Adrenal gland (tissue), 12 donors: ENCODE data around the gene SHC1. TPM values are rescaled to one million over a fixed set of nuclear protein-coding genes. Genes with fewer than 3 reads are reported as not detected.

Experiments used
- DNase-seq, 7 donors: peaks; one replicate each; pipeline ENCODE4 v3.0.0-alpha.2; 2019 to 2020
- H3K27ac ChIP-seq, 5 donors: fragments of 200-600 bp; sonication (generic) in 4 of 5; 1 replicate in 3 of 5; 2 replicates in 2 of 5; pipeline versions ENCODE4 v1.5.1 to v1.8.0; 2016 to 2020; ENCODE audit warnings: mild to moderate bottlenecking in 1 of 5
- H3K27me3 ChIP-seq: fragments of 200-600 bp; 2 replicates; pipeline ENCODE4 v1.8.0; 2021
- H3K36me3 ChIP-seq, 2 donors: fragments of 200-600 bp; replicated peaks in 1 of 2; 1 replicate in 1 of 2; 2 replicates in 1 of 2; pipeline versions ENCODE4 v1.5.1 to v1.8.0; 2018 to 2022
- H3K4me1 ChIP-seq, 2 donors: fragments of 200-600 bp; replicated peaks in 1 of 2; 1 replicate in 1 of 2; 2 replicates in 1 of 2; pipeline versions ENCODE4 v1.5.1 to v1.8.0; 2018 to 2021
- H3K4me3 ChIP-seq, 4 donors: fragments of 200-600 bp; sonication (generic) in 3 of 4; one replicate each; pipeline ENCODE4 v1.5.1; 2016 to 2018
- H3K9me3 ChIP-seq, 3 donors: fragments of 200-600 bp; sonication (generic) in 1 of 3; replicated peaks in 1 of 3; 1 replicate in 2 of 3; 2 replicates in 1 of 3; pipeline versions ENCODE4 v1.5.1 to v1.8.0; 2016 to 2021
- CTCF ChIP-seq, 6 experiments: fragments of 450-650 bp in 4 of 6; fragments of 200-600 bp in 2 of 6; sonication (generic) in 1 of 6; IDR thresholded peaks; 1 replicate in 5 of 6; 2 replicates in 1 of 6; pipeline versions ENCODE4 v1.5.1 to v1.8.0; 2016 to 2021; ENCODE audit warnings: antibody characterized with exemption in 6 of 6, mild to moderate bottlenecking in 2 of 6, moderate library complexity in 1 of 6
- POLR2A ChIP-seq, 2 donors: fragments of 450-650 bp; IDR thresholded peaks; one replicate each; pipeline ENCODE4 v1.6.1; 2017; ENCODE audit warnings: antibody characterized with exemption in 2 of 2, mild to moderate bottlenecking in 2 of 2, moderate library complexity in 1 of 2
- WGBS, 4 donors: extraction: QIAGEN DNeasy Blood & Tissue Kit in 2 of 4; methylation state at CpG; one replicate each; pipeline versions ENCODE4 v1.1.5 to v1.1.7; 2013 to 2017; 5-methylcytosine and 5-hydroxymethylcytosine counted together
- intact Hi-C, 2 donors: fragments of 100-400 bp; cut with DNase I; formaldehyde crosslinking; loops; one replicate each; pipeline versions ENCODE4 v1.14.1 to v1.15.0; 2022 to 2023
- polyA plus RNA-seq, 3 donors: library from polyadenylated mRNA; stranded (reverse); fragments of 200-250 nt in 2 of 3; fragments of 350-450 nt in 1 of 3; fragmentation: Illumina TruSeq in 1 of 3; extraction: RNeasy Lipid Tissue Mini Kit (QIAGEN cat#74804) in 1 of 3; gene quantifications; one replicate each; pipeline ENCODE4 v1.2.3, GENCODE V29; 2013 to 2014
- total RNA-seq, 9 donors: library from RNA; depleted of rRNA in 4 of 9; stranded (reverse); fragments of >200 nt in 4 of 9; fragments of 120-200 nt in 1 of 9; fragmentation: NEBNext Ultra II Directional in 1 of 9; extraction: Animal tissue kit (Norgen Biotek cat#: 25700) in 1 of 9; gene quantifications; one replicate each; pipeline versions ENCODE4 v1.1.0 to v1.2.4, GENCODE V29; 2013 to 2023
- donor health status: healthy with polysubstance abuse.
- donor health status: Bipolar disorder and iron deficiency.
- donor health status: DM: yes; HTN: yes; CAD: no.
- donor health status: DM: no; HTN: no; CAD: no.
- donor health status: DM: no; HTN: no; CAD: no.
- donor health status: DM: yes; HTN: yes; CAD: no.

Gene SHC1
- total and polyA plus RNA-seq, 12 donors: 80.3 to 260 (median 146) TPM

- H3K4me3 ChIP-seq: peak overlapping the region in 1 of 4 donors; percentile 41
- no peaks in the 10 kb centered on the region for H3K27me3 ChIP-seq
- WGBS, 4 donors: 31 to 37% (median 36%) methylated on average over 6 of the region's 6 CpGs; no CpG with 5 or more reads in 1 of the 4 donors
- H3K4me1 ChIP-seq: peaks cover 66 to 72% of the 10 kb centered on the region in 2 donors
- peak; percentile 53 to 77 (median 66) for DNase-seq
- no peak for TF ChIP-seq POLR2A (IDR thresholded peaks at IDR 0.05)
- TF ChIP-seq CTCF (IDR thresholded peaks at IDR 0.05): no peak
- no peaks in the 10 kb centered on the region for H3K36me3 ChIP-seq
- peak overlapping the region in 4 of 5 donors; percentile 15 to 99 (median 84) for H3K27ac ChIP-seq
- H3K9me3 ChIP-seq: no peaks in the 10 kb centered on the region
- intact Hi-C loops: no loop called here
Observed at GRCh38 chr1:155007251-155007828, 36.8 kb upstream of the SHC1 start.

GRCh38 chr1:155006601-155007101 is 36.1 kb upstream of the SHC1 start:
- Histone ChIP-seq H3K4me3 (peak overlapping the region in 1 of 4 donors; percentile 41), H3K4me1 (peaks cover 59 to 65% of the 10 kb centered on the region in 2 donors), H3K27me3 (no peaks in the 10 kb centered on the region), H3K9me3 (no peaks in the 10 kb centered on the region), H3K36me3 (no peaks in the 10 kb centered on the region), H3K27ac (peak overlapping the region in 4 of 5 donors; percentile 87 to 99 (median 96))
- DNase-seq: peak in 3 of 7 donors; percentile 15 to 61 (median 34)
- TF ChIP-seq CTCF (IDR thresholded peaks at IDR 0.05): no peak
- TF ChIP-seq POLR2A (IDR thresholded peaks at IDR 0.05): no peak
- 34 to 63% (median 43%) methylated on average over 2 of the region's 2 CpGs for WGBS, 4 donors
- intact Hi-C loops: no loop called here

GRCh38 chr1:155005076-155006011 is 34.8 kb upstream of the SHC1 start:
- Histone ChIP-seq H3K4me3 (peak overlapping the region in 2 of 4 donors; percentile 64 to 73), H3K9me3 (no peaks in the 10 kb centered on the region), H3K4me1 (peaks cover 46 to 52% of the 10 kb centered on the region in 2 donors), H3K27ac (peak overlapping the region; percentile 80 to 99 (median 96)), H3K27me3 (no peaks in the 10 kb centered on the region), H3K36me3 (no peaks in the 10 kb centered on the region)
- peak; percentile 89 to 95 (median 93) for DNase-seq
- 23 to 30% (median 28%) methylated on average over 9 to 17 of the region's 17 CpGs for WGBS, 4 donors
- peak; percentile 19 to 80 for TF ChIP-seq POLR2A (IDR thresholded peaks at IDR 0.05)
- TF ChIP-seq CTCF (IDR thresholded peaks at IDR 0.05): no peak
- intact Hi-C loops: no loop called here
